GM12878 (cell line): ENCODE results near the gene CFAP57. TPM values are rescaled to one million over a fixed set of nuclear protein-coding genes. Genes with fewer than 3 reads are reported as not detected.

Source experiments
- ATAC-seq: fragments of 200-7000 bp; cut with Tn5 transposase; 3 replicates; pipeline ENCODE4 v1.9.1; 2020; ENCODE audit warnings: mild to moderate bottlenecking, moderate library complexity
- BruUV-seq: library from RNA; stranded (reverse); fragments of 400-500 nt; replicated peaks from 2 replicates; lab custom pipeline; 2021; lab: Mats Ljungman, UMichigan
- CTCF ChIA-PET: fragments of 300-600 bp; sonication (Branson Sonifier 250); formaldehyde crosslinking; extraction: SDS; loops from one replicate; lab custom pipeline; 2021; ENCODE audit warnings: inconsistent platforms; lab: Yijun Ruan, JAX
- POLR2A ChIA-PET: fragments of 350-600 bp; formaldehyde crosslinking; extraction: SDS; loops from one replicate; lab custom pipeline; 2021; ENCODE audit warnings: inconsistent platforms; lab: Charles Lee
- RAD21 ChIA-PET: fragments of 300-600 bp; sonication (Branson Sonifier 250); formaldehyde crosslinking; loops from one replicate; lab custom pipeline; 2023; ENCODE audit warnings: antibody characterized with exemption; ENCODE audit not compliant: unreplicated experiment; lab: Charles Lee
- SMC1A ChIA-PET: fragments of 300-600 bp; sonication (Branson Sonifier 250); formaldehyde crosslinking; loops from one replicate; lab custom pipeline; 2023; ENCODE audit not compliant: unreplicated experiment, uncharacterized antibody; lab: Charles Lee
- DNase-seq: peaks from one replicate; pipeline ENCODE4 v3.0.0-alpha.2; 2011; ENCODE audit warnings: low read depth, low spot score
- FAIRE-seq: peaks from 3 replicates; lab custom pipeline; 2011; peaks lifted over from hg19 to GRCh38; lab: Jason Lieb, UNC
- H2AFZ ChIP-seq: 2 replicates; pipeline ENCODE4 v1.6.0; 2011; ENCODE audit warnings: low read depth, low read length, control low read depth; ENCODE audit not compliant: control insufficient read depth
- H3K27ac ChIP-seq: 2 replicates; pipeline ENCODE4 v1.5.1; 2011; ENCODE audit warnings: control low read depth; ENCODE audit not compliant: control insufficient read depth, insufficient read depth
- H3K27me3 ChIP-seq, 2 experiments: replicated peaks in 1 of 2; 2 replicates each; pipeline versions ENCODE4 v1.6.0 to v1.6.1; 2011; ENCODE audit warnings: low read length in 1 of 2; ENCODE audit not compliant: control insufficient read depth in 2 of 2, insufficient read depth in 2 of 2
- H3K36me3 ChIP-seq, 2 experiments: 2 replicates each; pipeline ENCODE4 v1.5.1; 2011; ENCODE audit warnings: low read length in 1 of 2; ENCODE audit not compliant: control insufficient read depth in 2 of 2, insufficient read depth in 2 of 2
- H3K4me1 ChIP-seq: 2 replicates; pipeline ENCODE4 v1.6.1; 2011; ENCODE audit warnings: mild to moderate bottlenecking, low read length, moderate library complexity, mixed read lengths; ENCODE audit not compliant: control insufficient read depth, insufficient read depth
- H3K4me2 ChIP-seq: 2 replicates; pipeline ENCODE4 v1.6.0; 2011; ENCODE audit warnings: control low read depth; ENCODE audit not compliant: control insufficient read depth, insufficient read depth
- H3K4me3 ChIP-seq: fragments of 200-600 bp; sonication (generic); 2 replicates; pipeline ENCODE4 v1.5.1; 2016
- H3K79me2 ChIP-seq: 2 replicates; pipeline ENCODE4 v1.6.0; 2011; ENCODE audit warnings: low read length; ENCODE audit not compliant: control insufficient read depth, insufficient read depth
- H3K9ac ChIP-seq: 2 replicates; pipeline ENCODE4 v1.8.0; 2011; ENCODE audit warnings: low read length, control low read depth, mixed read lengths; ENCODE audit not compliant: control insufficient read depth, insufficient read depth
- H3K9me3 ChIP-seq: replicated peaks from 3 replicates; pipeline ENCODE4 v1.5.1; 2011; ENCODE audit warnings: mild to moderate bottlenecking, low read length; ENCODE audit not compliant: control insufficient read depth, insufficient read depth
- H4K20me1 ChIP-seq: 2 replicates; pipeline ENCODE4 v1.6.0; 2011; ENCODE audit not compliant: control insufficient read depth, insufficient read depth
- CUX1 ChIP-seq: IDR thresholded peaks from 2 replicates; pipeline ENCODE4 v1.6.1; 2012; ENCODE audit warnings: improper control_type of control experiment, low read depth, low read length; ENCODE audit not compliant: insufficient replicate concordance
- EP300 ChIP-seq, 2 experiments: fragments of 150-350 bp in 1 of 2; IDR thresholded peaks; 2 replicates each; pipeline ENCODE4 v1.6.1; 2011 to 2012; ENCODE audit warnings: low read depth in 2 of 2, low read length in 2 of 2, borderline replicate concordance in 1 of 2, improper control_type of control experiment in 1 of 2, inconsistent platforms in 1 of 2; ENCODE audit not compliant: control insufficient read depth in 1 of 2
- HDAC6 ChIP-seq: fragments of 200-600 bp; sonication (generic); IDR thresholded peaks from one replicate; pipeline ENCODE4 v1.8.0; 2017; ENCODE audit warnings: antibody characterized with exemption; ENCODE audit not compliant: unreplicated experiment
- HDGF ChIP-seq: fragments of 450-650 bp; IDR thresholded peaks from 2 replicates; pipeline ENCODE4 v1.6.1; 2016; ENCODE audit warnings: antibody characterized with exemption
- MYC ChIP-seq: IDR thresholded peaks from 2 replicates; pipeline ENCODE4 v1.6.1; 2011; ENCODE audit warnings: mild to moderate bottlenecking, low read length, moderate library complexity, inconsistent platforms; ENCODE audit not compliant: insufficient read depth, insufficient replicate concordance, insufficient read length, severe bottlenecking
- NFXL1 ChIP-seq: fragments of 450-650 bp; IDR thresholded peaks from 2 replicates; pipeline ENCODE4 v1.6.1; 2017; ENCODE audit warnings: antibody characterized with exemption, mild to moderate bottlenecking, borderline replicate concordance
- SMARCA5 ChIP-seq: fragments of 450-650 bp; IDR thresholded peaks from 2 replicates; pipeline ENCODE4 v1.6.1; 2017; ENCODE audit warnings: mild to moderate bottlenecking
- SREBF1 ChIP-seq: IDR thresholded peaks from 2 replicates; pipeline ENCODE4 v1.6.1; 2012; ENCODE audit warnings: mild to moderate bottlenecking, low read length
- STAT3 ChIP-seq: IDR thresholded peaks from 2 replicates; pipeline ENCODE4 v1.6.1; 2011; ENCODE audit warnings: low read depth, low read length, improper control_type of control experiment
- WGBS: methylation state at CpG from one replicate; pipeline ENCODE4 v1.1.6; 2016; ENCODE audit warnings: low lambda C conversion rate; ENCODE audit not compliant: insufficient replicate concordance, insufficient coverage; ENCODE audit errors: missing lambda C conversion rate; 5-methylcytosine and 5-hydroxymethylcytosine counted together
- in situ Hi-C: fragments of 300-500 bp; cut with MboI; formaldehyde crosslinking; loops from 9 replicates; pipeline ENCODE4 v1.14.3; 2018; ENCODE audit warnings: mixed read lengths
- intact Hi-C: fragments of 100-400 bp; cut with micrococcal nuclease; formaldehyde crosslinking; loops from one replicate; pipeline ENCODE4 v1.14.2; 2022; ENCODE audit not compliant: unreplicated experiment
- polyA plus RNA-seq, 11 experiments: library from polyadenylated mRNA; depleted of rRNA in 4 of 11; unstranded in 6 of 11; stranded (reverse) in 5 of 11; fragments of >200 nt; fragmentation: Nextera tagmentation in 4 of 11; fragmentation: Illumina TruSeq in 1 of 11; extraction: Ambion mirVana in 4 of 11; extraction: Trizol in 1 of 11; gene quantifications; 1 replicate in 1 of 11; 2 replicates in 10 of 11; pipeline versions ENCODE4 v1.2.1 to v1.2.3, GENCODE V29; 2011 to 2016; ENCODE audit warnings: inconsistent platforms in 2 of 11, missing spikeins in 2 of 11, low read depth in 1 of 11
- total RNA-seq, 4 experiments: library from RNA; depleted of rRNA in 3 of 4; stranded (reverse); fragments of >200 nt in 3 of 4; fragmentation: Illumina TruSeq in 1 of 4; extraction: Trizol in 1 of 4; gene quantifications; 2 replicates each; pipeline versions ENCODE4 v1.2.1 to v1.2.3, GENCODE V29; 2013 to 2021

Gene CFAP57
- total and polyA plus RNA-seq, 10 of the 15 experiments (the other 5 are each of a cell fraction or from before 2014, with no cell fraction given), result 0.45 to 4.8 (median 1.3) TPM

- Histone ChIP-seq H3K4me3 (no peak overlapping the region), H3K36me3 (no peaks in the 10 kb centered on the region), H3K27me3 (no peaks in the 10 kb centered on the region; a peak in 1 of 4 replicates), H3K4me1 (peaks cover 4% of the 10 kb centered on the region; the same call in 1 of the 2 replicates), H3K9ac (no peak overlapping the region), H3K4me2 (no peak overlapping the region), H2AFZ (no peak overlapping the region), H3K9me3 (no peaks in the 10 kb centered on the region), H3K27ac (no peak overlapping the region), H3K79me2 (no peaks in the 10 kb centered on the region), H4K20me1 (no peaks in the 10 kb centered on the region)
- no peak for DNase-seq
- SMC1A ChIA-PET, result no interaction called here
- RAD21 ChIA-PET, result interaction anchor here (0.5 kb wide), 1 partner anchor 219 kb away, joined by 3 read pairs; no protein-coding TSS in a partner anchor
- in situ Hi-C loops (no loop called here), intact Hi-C loops (no loop called here)
- POLR2A ChIA-PET, result no interaction called here
- no peak for ATAC-seq
- TF ChIP-seq HDGF (no peak), CUX1 (no peak), SMARCA5 (no peak), NFXL1 (no peak), STAT3 (no peak), MYC (no peak), EP300 (IDR thresholded peaks at IDR 0.05; ENCODE audit: borderline replicate concordance in 1 of 2, control insufficient read depth in 1 of 2, low read depth in 2 of 2, low read length in 2 of 2) (no peak), SREBF1 (no peak), HDAC6 (no peak)
- CTCF ChIA-PET, result no interaction called here
- WGBS, result 23% methylated on average over 7 of the region's 7 CpGs
- no TSS peak for BruUV-seq
- FAIRE-seq, result no peak
Measured at GRCh38 chr1:43277116-43277876, 105.2 kb downstream of the CFAP57 start.
